HG02763 (cell line): ENCODE data around the gene FYN.

Experiments used
- ATAC-seq: cut with Tn5 transposase; IDR thresholded peaks from one replicate; pipeline ENCODE4 v1.9.1; 2021; ENCODE audit warnings: mild to moderate bottlenecking, moderate library complexity; ENCODE audit not compliant: unreplicated experiment

Gene FYN

GRCh38 chr6:111884068-111884467, 10.8 kb upstream of the FYN start:
- ATAC-seq: no peak

GRCh38 chr6:111880181-111880888, 7.1 kb upstream of the FYN start:
- ATAC-seq: no peak

GRCh38 chr6:111875741-111876140, 2.5 kb upstream of the FYN start:
- no peak for ATAC-seq

- no peak for ATAC-seq
Observed at GRCh38 chr6:111874025-111874415, 768 bp upstream of the FYN start.

GRCh38 chr6:111872401-111873177, 663 bp downstream of the FYN start:
- ATAC-seq: peak; percentile 11

- no peak for ATAC-seq
Observed at GRCh38 chr6:111871725-111872400, 1.4 kb downstream of the FYN start.

GRCh38 chr6:111871207-111871606, 2.0 kb downstream of the FYN start:
- no peak for ATAC-seq

- ATAC-seq: no peak
Observed at GRCh38 chr6:111870742-111871064, 2.5 kb downstream of the FYN start.

GRCh38 chr6:111870051-111870741, 3.1 kb downstream of the FYN start:
- no peak for ATAC-seq

GRCh38 chr6:111866857-111867256, 6.4 kb downstream of the FYN start:
- no peak for ATAC-seq

- ATAC-seq: no peak
Observed at GRCh38 chr6:111865909-111866546, 7.2 kb downstream of the FYN start.

- ATAC-seq: no peak
Observed at GRCh38 chr6:111865049-111865585, 8.1 kb downstream of the FYN start.

- ATAC-seq: no peak
Observed at GRCh38 chr6:111864138-111865048, 8.9 kb downstream of the FYN start.

- ATAC-seq: no peak
Observed at GRCh38 chr6:111862741-111863140, 10.5 kb downstream of the FYN start.

GRCh38 chr6:111862314-111862713, 10.9 kb downstream of the FYN start:
- no peak for ATAC-seq

GRCh38 chr6:111861431-111861885, 11.8 kb downstream of the FYN start:
- no peak for ATAC-seq

- ATAC-seq: no peak
Observed at GRCh38 chr6:111858347-111858746, 14.9 kb downstream of the FYN start.

- no peak for ATAC-seq
Observed at GRCh38 chr6:111857674-111858337, 15.4 kb downstream of the FYN start.

GRCh38 chr6:111855753-111856152, 17.5 kb downstream of the FYN start:
- ATAC-seq: no peak
